ENCODE measurements around the gene SFXN1. TPM values are rescaled to one million over a fixed set of nuclear protein-coding genes. Genes with fewer than 3 reads are reported as not detected.

The SFXN1 gene
- total RNA-seq, 2 experiments from 2014 or later = 147 to 154 TPM

DNA sequence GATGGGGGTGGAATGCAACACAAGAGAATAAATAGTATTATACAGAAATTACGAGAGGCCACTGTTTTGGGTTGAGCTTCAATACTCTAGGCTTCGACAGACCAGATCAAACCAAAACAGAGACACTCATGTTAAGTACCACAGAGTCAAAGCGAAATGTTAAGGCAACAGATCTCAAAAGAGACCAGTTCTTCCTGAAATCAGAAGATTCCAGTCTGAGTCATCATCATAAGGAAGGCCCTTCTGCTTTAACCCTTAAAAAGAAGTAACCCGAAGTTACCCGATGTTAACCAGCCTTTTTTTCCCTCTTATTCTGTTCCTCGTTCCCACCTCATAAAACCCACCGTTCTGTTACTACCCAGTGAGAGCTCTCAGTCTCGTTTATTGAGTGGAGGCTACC, 75.9 kb downstream of the SFXN1 start:
- H2AFZ ChIP-seq (ENCODE audit: low read length) = no peak overlapping the region
- H3K4me3 ChIP-seq (ENCODE audit: low read depth, low read length, poor library complexity, severe bottlenecking) = no peak overlapping the region
- no peak overlapping the region for H3K4me2 ChIP-seq (ENCODE audit: low read length)
- ChIA-PET POLR2A (interaction anchor here (0.5 kb wide), 1 partner anchor 815 kb away, joined by 4 read pairs; no protein-coding TSS in a partner anchor), CTCF (ENCODE audit: unreplicated experiment) (no interaction called here)
- no peak for DNase-seq (ENCODE audit: low spot score)
- no peaks in the 10 kb centered on the region for H4K20me1 ChIP-seq (ENCODE audit: insufficient read depth, low read length)
- H3K79me2 ChIP-seq (ENCODE audit: insufficient read depth, low read depth, low read length) = no peaks in the 10 kb centered on the region
- no peaks in the 10 kb centered on the region for H3K36me3 ChIP-seq (ENCODE audit: insufficient read depth, low read length)
- no peaks in the 10 kb centered on the region for H3K9me2 ChIP-seq (ENCODE audit: insufficient read depth, low read length)
- intact Hi-C loops (cut with micrococcal nuclease; ENCODE audit: unreplicated experiment) = no loop called here
- no peaks in the 10 kb centered on the region for H3K4me1 ChIP-seq (ENCODE audit: insufficient read depth, low read length, poor library complexity, severe bottlenecking)
- no TSS peak for BruUV-seq (replicated peaks)
- TF ChIP-seq, protein P1, sequence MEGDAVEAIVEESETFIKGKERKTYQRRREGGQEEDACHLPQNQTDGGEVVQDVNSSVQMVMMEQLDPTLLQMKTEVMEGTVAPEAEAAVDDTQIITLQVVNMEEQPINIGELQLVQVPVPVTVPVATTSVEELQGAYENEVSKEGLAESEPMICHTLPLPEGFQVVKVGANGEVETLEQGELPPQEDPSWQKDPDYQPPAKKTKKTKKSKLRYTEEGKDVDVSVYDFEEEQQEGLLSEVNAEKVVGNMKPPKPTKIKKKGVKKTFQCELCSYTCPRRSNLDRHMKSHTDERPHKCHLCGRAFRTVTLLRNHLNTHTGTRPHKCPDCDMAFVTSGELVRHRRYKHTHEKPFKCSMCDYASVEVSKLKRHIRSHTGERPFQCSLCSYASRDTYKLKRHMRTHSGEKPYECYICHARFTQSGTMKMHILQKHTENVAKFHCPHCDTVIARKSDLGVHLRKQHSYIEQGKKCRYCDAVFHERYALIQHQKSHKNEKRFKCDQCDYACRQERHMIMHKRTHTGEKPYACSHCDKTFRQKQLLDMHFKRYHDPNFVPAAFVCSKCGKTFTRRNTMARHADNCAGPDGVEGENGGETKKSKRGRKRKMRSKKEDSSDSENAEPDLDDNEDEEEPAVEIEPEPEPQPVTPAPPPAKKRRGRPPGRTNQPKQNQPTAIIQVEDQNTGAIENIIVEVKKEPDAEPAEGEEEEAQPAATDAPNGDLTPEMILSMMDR (conservative IDR thresholded peaks at IDR 0.05; ENCODE audit: low read length) = no peak
- TF ChIP-seq EZH2phosphoT487 (IDR thresholded peaks at IDR 0.05; ENCODE audit: borderline replicate concordance, low read depth, low read length) = no peak
- no peaks in the 10 kb centered on the region for H3K9me3 ChIP-seq (ENCODE audit: low read length)
- no peak overlapping the region for H3K27ac ChIP-seq (ENCODE audit: low read depth, low read length, poor library complexity, severe bottlenecking)

DNA sequence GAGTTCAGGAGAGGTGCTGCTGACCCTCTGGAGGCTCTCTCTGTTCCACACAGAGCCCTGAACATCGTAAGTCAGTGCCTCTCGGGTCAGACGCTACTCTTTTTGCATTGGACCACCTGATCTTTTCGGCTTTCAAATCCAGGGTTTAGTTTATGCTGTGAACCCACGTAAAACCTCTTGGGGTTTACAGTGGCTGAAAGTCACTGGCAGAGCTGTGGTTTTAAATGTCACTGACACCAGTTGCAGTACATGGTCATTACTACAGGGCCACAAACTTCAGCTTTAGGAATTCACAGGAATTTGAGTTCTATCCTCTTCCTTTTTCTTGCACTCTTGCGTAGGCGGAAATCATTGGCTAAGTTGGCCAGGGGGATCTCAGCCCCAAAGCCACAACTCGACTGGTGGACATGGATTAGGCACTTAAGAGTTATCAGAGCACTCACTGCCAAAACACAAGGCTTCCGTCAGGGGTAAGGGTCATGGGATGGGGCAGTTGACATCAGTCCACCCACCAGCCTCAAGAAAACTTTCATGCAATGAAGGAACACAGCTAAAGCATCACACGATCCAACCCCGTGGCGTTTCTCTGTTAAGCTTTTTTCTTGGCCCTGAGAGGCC, 76.9 kb downstream of the SFXN1 start:
- Histone ChIP-seq H3K9me2 (ENCODE audit: insufficient read depth, low read length) (no peaks in the 10 kb centered on the region), H3K9me3 (ENCODE audit: low read length) (no peaks in the 10 kb centered on the region), H3K4me2 (ENCODE audit: low read length) (no peak overlapping the region), H3K4me3 (ENCODE audit: low read depth, low read length, poor library complexity, severe bottlenecking) (no peak overlapping the region), H2AFZ (ENCODE audit: low read length) (no peak overlapping the region), H3K36me3 (ENCODE audit: insufficient read depth, low read length) (no peaks in the 10 kb centered on the region), H3K4me1 (ENCODE audit: insufficient read depth, low read length, poor library complexity, severe bottlenecking) (no peaks in the 10 kb centered on the region), H4K20me1 (ENCODE audit: insufficient read depth, low read length) (no peaks in the 10 kb centered on the region), H3K79me2 (ENCODE audit: insufficient read depth, low read depth, low read length) (no peaks in the 10 kb centered on the region), H3K27ac (ENCODE audit: low read depth, low read length, poor library complexity, severe bottlenecking) (no peak overlapping the region)
- ChIA-PET POLR2A (no interaction called here), CTCF (ENCODE audit: unreplicated experiment) (no interaction called here)
- no peak for DNase-seq (ENCODE audit: low spot score)
- no TSS peak for BruUV-seq (replicated peaks)
- intact Hi-C loops (cut with micrococcal nuclease; ENCODE audit: unreplicated experiment) = no loop called here
- no peak for TF ChIP-seq EZH2phosphoT487 (IDR thresholded peaks at IDR 0.05; ENCODE audit: borderline replicate concordance, low read depth, low read length)
- TF ChIP-seq, protein P1 (conservative IDR thresholded peaks at IDR 0.05; ENCODE audit: low read length) = no peak

DNA sequence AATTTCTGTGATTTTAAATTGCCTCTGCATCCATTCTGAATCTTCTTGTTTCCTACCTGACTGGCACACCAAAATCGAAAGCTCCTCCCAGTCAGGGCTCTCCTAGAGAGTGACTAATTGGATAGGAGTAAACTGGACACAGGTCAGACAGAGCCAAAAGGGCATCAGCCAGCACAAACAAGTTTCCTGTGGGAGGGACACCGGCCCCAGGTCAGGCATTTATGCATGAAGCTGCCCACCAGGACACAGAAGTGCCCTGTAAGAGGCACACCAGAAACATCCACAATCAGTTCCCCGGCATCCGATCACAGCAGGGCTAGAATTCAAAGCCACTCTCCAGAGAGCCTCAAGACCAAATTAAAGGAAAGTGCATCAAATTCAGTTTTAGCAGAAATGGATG, 78.4 kb downstream of the SFXN1 start:
- Histone ChIP-seq H3K4me3 (ENCODE audit: low read depth, low read length, poor library complexity, severe bottlenecking) (no peak overlapping the region), H3K9me2 (ENCODE audit: insufficient read depth, low read length) (no peaks in the 10 kb centered on the region), H3K4me2 (ENCODE audit: low read length) (no peak overlapping the region), H3K27ac (ENCODE audit: low read depth, low read length, poor library complexity, severe bottlenecking) (no peak overlapping the region), H3K9me3 (ENCODE audit: low read length) (no peaks in the 10 kb centered on the region), H3K4me1 (ENCODE audit: insufficient read depth, low read length, poor library complexity, severe bottlenecking) (no peaks in the 10 kb centered on the region), H3K36me3 (ENCODE audit: insufficient read depth, low read length) (no peaks in the 10 kb centered on the region), H4K20me1 (ENCODE audit: insufficient read depth, low read length) (no peaks in the 10 kb centered on the region), H3K79me2 (ENCODE audit: insufficient read depth, low read depth, low read length) (no peaks in the 10 kb centered on the region), H2AFZ (ENCODE audit: low read length) (no peak overlapping the region)
- ChIA-PET POLR2A (interaction anchor here (0.7 to 1.4 kb wide), 3 partner anchors 12 to 223 kb away, joined by 3 to 4 read pairs (median 3); no protein-coding TSS in a partner anchor), CTCF (ENCODE audit: unreplicated experiment) (no interaction called here)
- no peak for DNase-seq (ENCODE audit: low spot score)
- no peak for TF ChIP-seq EZH2phosphoT487 (IDR thresholded peaks at IDR 0.05; ENCODE audit: borderline replicate concordance, low read depth, low read length)
- TF ChIP-seq, protein P1 (conservative IDR thresholded peaks at IDR 0.05; ENCODE audit: low read length) = no peak
- intact Hi-C loops (cut with micrococcal nuclease; ENCODE audit: unreplicated experiment) = no loop called here
- BruUV-seq (replicated peaks) = no TSS peak
